ENCODE measurements around the gene PTPN1. TPM values are rescaled to one million over a fixed set of nuclear protein-coding genes. Genes with fewer than 3 reads are reported as not detected.
A peak's percentile ranks its signal among the peaks of the same experiment; 100 is the strongest.

The PTPN1 gene
- polyA plus RNA-seq, 1 of the 3 experiments (the other 2 are of a cell fraction) = 23.6 TPM

- 0 out of 2 replicates have a peak overlapping the region, but pooled peaks have one; percentile 44 for H2AFZ ChIP-seq (ENCODE audit: low read depth)
- H3K27me3 ChIP-seq (ENCODE audit: insufficient read depth) = no peaks in the 10 kb centered on the region
- H3K27ac ChIP-seq (ENCODE audit: low read depth in 2 of 2, low read length in 1 of 2) = peak overlapping the region in 1 of 2 experiments; percentile 46; a peak in 2 of 4 replicates
- H3K4me1 ChIP-seq (ENCODE audit: control insufficient read depth in 1 of 2, insufficient read depth in 2 of 2, low read depth in 1 of 2, low read length in 1 of 2) = peaks cover 0 to 3% of the 10 kb centered on the region in 2 experiments; a peak in 2 of 4 replicates
- H3K79me2 ChIP-seq (ENCODE audit: insufficient read depth) = no peaks in the 10 kb centered on the region
- no peaks in the 10 kb centered on the region for H3K9me3 ChIP-seq
- H3F3A ChIP-seq (replicated peaks; ENCODE audit: insufficient read depth) = no peaks in the 10 kb centered on the region
- ChIA-PET POLR2A (no interaction called here), CTCF (no interaction called here)
- no peak overlapping the region for H3K4me3 ChIP-seq (ENCODE audit: low read depth in 2 of 2, low read length in 1 of 2)
- H3K36me3 ChIP-seq (replicated peaks in 1 of 2; ENCODE audit: control insufficient read depth in 1 of 2, insufficient read depth in 2 of 2, low read length in 1 of 2) = no peaks in the 10 kb centered on the region
- no peak for TF ChIP-seq ELF1 (IDR thresholded peaks at IDR 0.05)
- H3K4me2 ChIP-seq = no peak overlapping the region
- H3K9ac ChIP-seq = no peak overlapping the region
- WGBS (ENCODE audit: low lambda C conversion rate) = 87% methylated on average over 5 of the region's 5 CpGs
- H4K20me1 ChIP-seq (ENCODE audit: insufficient read depth) = no peaks in the 10 kb centered on the region
- no peak for DNase-seq
- no peaks in the 10 kb centered on the region for H3K9me2 ChIP-seq
Observed at GRCh38 chr20:50498071-50498776, 12.0 kb upstream of the PTPN1 start.

GRCh38 chr20:50499938-50500337 is 10.2 kb upstream of the PTPN1 start:
- H3K4me1 ChIP-seq (ENCODE audit: control insufficient read depth in 1 of 2, insufficient read depth in 2 of 2, low read depth in 1 of 2, low read length in 1 of 2) = peaks cover 0 to 8% of the 10 kb centered on the region in 2 experiments; a peak in 2 of 4 replicates
- H3K4me3 ChIP-seq (ENCODE audit: low read depth in 2 of 2, low read length in 1 of 2) = no peak overlapping the region
- ChIA-PET POLR2A (no interaction called here), CTCF (interaction anchor here (1.1 kb wide), 1 partner anchor 415 kb away, joined by 3 read pairs; no protein-coding TSS in a partner anchor)
- no peak overlapping the region for H3K4me2 ChIP-seq
- no peak overlapping the region for H2AFZ ChIP-seq (ENCODE audit: low read depth)
- no peaks in the 10 kb centered on the region for H3K9me3 ChIP-seq
- H3K36me3 ChIP-seq (replicated peaks in 1 of 2; ENCODE audit: control insufficient read depth in 1 of 2, insufficient read depth in 2 of 2, low read length in 1 of 2) = no peaks in the 10 kb centered on the region
- no peaks in the 10 kb centered on the region for H3F3A ChIP-seq (replicated peaks; ENCODE audit: insufficient read depth)
- no peaks in the 10 kb centered on the region for H3K9me2 ChIP-seq
- 74% methylated on average over 3 of the region's 3 CpGs for WGBS (ENCODE audit: low lambda C conversion rate)
- H3K27me3 ChIP-seq (ENCODE audit: insufficient read depth) = no peaks in the 10 kb centered on the region
- no peaks in the 10 kb centered on the region for H3K79me2 ChIP-seq (ENCODE audit: insufficient read depth)
- H3K9ac ChIP-seq = no peak overlapping the region
- TF ChIP-seq ZBTB33 (IDR thresholded peaks at IDR 0.05; ENCODE audit: borderline replicate concordance, low read depth) = no peak
- TF ChIP-seq MAX (IDR thresholded peaks at IDR 0.05; ENCODE audit: low read depth) = no peak
- TF ChIP-seq CHD2 (IDR thresholded peaks at IDR 0.05; ENCODE audit: low read length, partially characterized antibody) = no peak
- no peak for TF ChIP-seq RCOR1 (IDR thresholded peaks at IDR 0.05; ENCODE audit: low read length)
- TF ChIP-seq MEF2A (IDR thresholded peaks at IDR 0.05; ENCODE audit: borderline replicate concordance, low read depth) = no peak
- no peak for TF ChIP-seq YY1 (IDR thresholded peaks at IDR 0.05; ENCODE audit: low read depth)
- no peak for DNase-seq
- no peak overlapping the region for H3K27ac ChIP-seq (ENCODE audit: low read depth in 2 of 2, low read length in 1 of 2)
- H4K20me1 ChIP-seq (ENCODE audit: insufficient read depth) = no peaks in the 10 kb centered on the region
